Adrenal gland (tissue), 5 donors: ENCODE data around the gene TSPEAR.

Source experiments
- POLR2A ChIP-seq, 2 donors: fragments of 450-650 bp; IDR thresholded peaks; one replicate each; pipeline ENCODE4 v1.6.1; 2017; ENCODE audit warnings: antibody characterized with exemption in 2 of 2, mild to moderate bottlenecking in 2 of 2, moderate library complexity in 1 of 2
- TF ChIP-seq, protein P1 (sequence below), 6 experiments: fragments of 450-650 bp in 4 of 6; fragments of 200-600 bp in 2 of 6; sonication (generic) in 1 of 6; IDR thresholded peaks; 1 replicate in 5 of 6; 2 replicates in 1 of 6; pipeline versions ENCODE4 v1.5.1 to v1.8.0; 2016 to 2021; ENCODE audit warnings: antibody characterized with exemption in 6 of 6, mild to moderate bottlenecking in 2 of 6, moderate library complexity in 1 of 6
- donor health status: DM: no; HTN: no; CAD: no.

DNA sequence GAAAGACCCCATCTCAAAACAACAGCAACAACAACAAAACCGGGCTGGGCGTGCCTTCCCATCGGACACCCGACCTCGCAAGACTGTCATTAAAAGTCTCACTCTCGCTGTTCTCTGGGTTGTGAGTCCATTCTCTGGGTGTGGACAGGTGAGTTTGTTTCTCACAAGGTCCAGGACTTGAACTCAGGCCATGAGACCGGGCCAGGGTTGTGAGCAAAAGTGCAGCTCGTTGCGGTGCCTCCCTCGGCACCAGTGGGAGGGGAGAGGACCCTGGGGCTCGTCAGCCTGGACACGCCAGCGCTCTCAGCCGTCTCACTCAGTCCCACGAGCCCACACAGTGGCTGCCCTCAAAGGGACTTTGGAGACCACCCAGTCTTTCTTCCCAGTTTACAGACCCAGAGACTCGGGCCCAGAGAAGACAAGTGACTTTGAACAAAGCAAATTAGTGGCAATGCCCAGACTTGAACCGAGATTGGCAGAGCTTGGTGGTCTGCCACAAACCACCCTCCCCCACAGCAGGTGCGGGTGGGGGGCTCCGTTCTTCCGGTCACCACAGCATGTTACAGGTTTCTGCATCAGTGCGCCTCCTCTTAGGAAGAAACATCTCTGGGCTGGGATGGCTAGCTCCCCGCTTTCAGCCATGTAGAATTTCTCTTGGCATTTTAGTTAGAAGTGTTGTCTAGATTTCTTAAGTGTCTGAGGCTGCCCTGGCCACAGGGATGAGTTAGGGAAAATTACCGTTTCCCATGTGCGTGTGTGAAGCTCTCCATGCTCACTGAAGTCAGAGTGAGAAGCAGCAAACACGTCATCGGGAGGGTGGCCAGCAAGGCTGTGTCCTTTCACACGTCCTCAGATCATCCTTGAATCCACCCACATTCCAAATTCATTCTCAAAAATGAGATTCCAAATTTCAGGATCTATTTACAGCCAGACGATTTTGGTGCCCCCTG, 227.8 kb downstream of the TSPEAR start:
- TF ChIP-seq, protein P1, sequence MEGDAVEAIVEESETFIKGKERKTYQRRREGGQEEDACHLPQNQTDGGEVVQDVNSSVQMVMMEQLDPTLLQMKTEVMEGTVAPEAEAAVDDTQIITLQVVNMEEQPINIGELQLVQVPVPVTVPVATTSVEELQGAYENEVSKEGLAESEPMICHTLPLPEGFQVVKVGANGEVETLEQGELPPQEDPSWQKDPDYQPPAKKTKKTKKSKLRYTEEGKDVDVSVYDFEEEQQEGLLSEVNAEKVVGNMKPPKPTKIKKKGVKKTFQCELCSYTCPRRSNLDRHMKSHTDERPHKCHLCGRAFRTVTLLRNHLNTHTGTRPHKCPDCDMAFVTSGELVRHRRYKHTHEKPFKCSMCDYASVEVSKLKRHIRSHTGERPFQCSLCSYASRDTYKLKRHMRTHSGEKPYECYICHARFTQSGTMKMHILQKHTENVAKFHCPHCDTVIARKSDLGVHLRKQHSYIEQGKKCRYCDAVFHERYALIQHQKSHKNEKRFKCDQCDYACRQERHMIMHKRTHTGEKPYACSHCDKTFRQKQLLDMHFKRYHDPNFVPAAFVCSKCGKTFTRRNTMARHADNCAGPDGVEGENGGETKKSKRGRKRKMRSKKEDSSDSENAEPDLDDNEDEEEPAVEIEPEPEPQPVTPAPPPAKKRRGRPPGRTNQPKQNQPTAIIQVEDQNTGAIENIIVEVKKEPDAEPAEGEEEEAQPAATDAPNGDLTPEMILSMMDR (IDR thresholded peaks at IDR 0.05), result no peak
- TF ChIP-seq POLR2A (IDR thresholded peaks at IDR 0.05), result no peak
